GM13977 (cell line): ENCODE data around the gene NMNAT3.

ENCODE experiments used
- DNase-seq: peaks from one replicate; pipeline ENCODE4 v3.0.0; 2012; ENCODE audit warnings: low spot score
- CTCF ChIP-seq: IDR thresholded peaks from 2 replicates; pipeline ENCODE4 v1.5.1; 2012; ENCODE audit warnings: mild to moderate bottlenecking, control low read depth; ENCODE audit not compliant: insufficient read depth; ENCODE audit errors: extremely low read depth, missing control alignments
- in situ Hi-C: fragments of 300-500 bp; cut with MboI; formaldehyde crosslinking; loops from one replicate; pipeline ENCODE4 v1.12.0; 2022; ENCODE audit warnings: low sequenced_read_pairs, low pct_unique_long_range_greater_than_20kb, mixed read lengths, inconsistent platforms; ENCODE audit not compliant: unreplicated experiment

Gene NMNAT3

GRCh38 chr3:139524841-139525636, 152.7 kb downstream of the NMNAT3 start:
- TF ChIP-seq CTCF: no peak
- in situ Hi-C loops: no loop called here
- no peak for DNase-seq

- TF ChIP-seq CTCF: no peak
- in situ Hi-C loops: no loop called here
- no peak for DNase-seq
Observed at GRCh38 chr3:139523718-139524117, 154.1 kb downstream of the NMNAT3 start.

- no peak for TF ChIP-seq CTCF
- no peak for DNase-seq
- in situ Hi-C loops: no loop called here
Observed at GRCh38 chr3:139523166-139523565, 154.6 kb downstream of the NMNAT3 start.

DNA sequence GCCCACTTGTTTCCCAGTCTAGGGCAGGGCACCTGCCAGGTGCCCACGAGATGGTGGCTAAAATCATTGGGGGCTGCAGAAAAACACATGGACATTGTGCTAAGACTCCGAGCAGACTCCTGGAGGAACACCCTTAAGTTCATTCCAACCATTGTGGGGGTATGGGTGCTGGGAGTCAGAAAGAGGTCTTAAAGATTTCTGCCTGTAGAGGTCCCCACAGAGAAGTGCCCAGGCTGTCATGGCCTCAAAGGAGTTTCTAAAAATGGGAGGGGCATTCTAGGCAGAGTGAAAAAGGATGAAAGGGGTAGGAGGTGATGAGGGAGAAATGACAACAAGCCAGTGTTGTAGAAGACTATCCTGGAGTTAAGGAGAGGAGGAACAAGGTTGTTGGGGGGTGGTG, 155.4 kb downstream of the NMNAT3 start:
- no peak for DNase-seq
- TF ChIP-seq CTCF: no peak
- in situ Hi-C loops: no loop called here

DNA sequence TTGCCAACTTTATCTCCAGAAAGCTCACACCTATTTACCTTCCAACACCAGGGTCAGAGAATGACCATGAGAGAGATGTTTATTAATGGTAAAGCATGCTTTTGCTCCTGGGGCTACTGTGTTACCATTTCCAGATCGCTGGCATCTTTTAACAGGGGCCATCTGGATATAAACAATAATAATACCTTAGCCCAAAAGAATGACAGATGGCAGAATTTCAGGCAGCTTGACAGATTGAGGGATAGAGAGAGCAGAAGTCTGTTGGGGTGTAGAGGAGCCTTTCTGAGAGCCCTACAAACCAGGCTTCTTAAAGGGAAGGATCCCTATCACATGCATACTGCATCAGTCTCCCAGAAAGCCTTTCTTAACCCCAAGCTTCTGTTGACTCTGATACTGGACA, 156.0 kb downstream of the NMNAT3 start:
- in situ Hi-C loops: no loop called here
- no peak for TF ChIP-seq CTCF
- no peak for DNase-seq

DNA sequence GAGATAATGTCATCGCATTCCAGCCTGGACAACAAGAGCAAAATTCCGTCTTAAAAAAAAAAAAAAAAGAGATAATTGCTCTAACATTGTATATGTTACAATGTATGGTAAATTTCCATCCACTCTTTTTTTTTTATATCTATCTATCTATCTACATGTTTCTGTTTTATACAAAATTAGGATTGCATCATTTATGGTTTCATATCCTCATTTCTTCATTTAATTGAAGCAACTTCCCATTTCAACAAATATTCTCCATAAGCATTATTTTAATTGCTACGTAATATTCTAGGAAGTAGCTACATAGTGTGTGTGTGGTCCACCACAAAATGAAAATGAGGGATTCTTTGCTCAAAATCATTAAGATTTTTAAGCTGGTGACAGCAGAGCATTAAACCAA, 156.6 kb downstream of the NMNAT3 start:
- no peak for DNase-seq
- TF ChIP-seq CTCF: no peak
- in situ Hi-C loops: no loop called here
